Posterior vena cava (tissue), 2 donors: ENCODE measurements around the gene KCNJ9. TPM values are rescaled to one million over a fixed set of nuclear protein-coding genes. Genes with fewer than 3 reads are reported as not detected.
"Not testable (repeated sequence)": the region's sequence is repeated elsewhere in the genome, so short reads cannot be mapped to it uniquely, and the experiment has no call there.

Source experiments
- DNase-seq: peaks from one replicate; pipeline ENCODE4 v3.0.0-alpha.2; 2020; ENCODE audit warnings: low spot score
- intact Hi-C, 2 donors: fragments of 100-400 bp; cut with DNase I; formaldehyde crosslinking; loops; one replicate each; pipeline versions ENCODE4 v1.14.1 to v1.14.2; 2022 to 2023
- long read RNA-seq, 2 donors: library from polyadenylated mRNA; unstranded; transcript quantifications; one replicate each; pipeline ENCODE4 v2.0.0, GENCODE V29; 2020 to 2021
- total RNA-seq, 2 donors: library from RNA; stranded (reverse); fragmentation: NEBNext Ultra II Directional; extraction: Animal tissue kit (Norgen Biotek cat#: 25700); gene quantifications; one replicate each; pipeline ENCODE4 v1.2.1, GENCODE V29; 2021
- donor health status: DM: yes; HTN: yes; CAD: no.
- donor health status: DM: yes; HTN: yes; CAD: no.

KCNJ9 gene
- not detected for total RNA-seq
- long read RNA-seq, donor 1, result 0 reads
- long read RNA-seq, donor 2, result 0 reads

GRCh38 chr1:160081261-160081936 lies at the start of gene KCNJ9:
Gene KCNJ9, plus strand, starts transcription at chr1:160081538. Its CDS starts 2,493 bp downstream, at chr1:160084031.
- intact Hi-C loops, result no loop called here
- no peak for DNase-seq

- intact Hi-C loops, result no loop called here
- no peak for DNase-seq
Measured at GRCh38 chr1:160032165-160032820, 49.0 kb upstream of the KCNJ9 start.

GRCh38 chr1:160040476-160040875 lies 40.9 kb upstream of the KCNJ9 start:
- intact Hi-C loops, result no loop called here
- DNase-seq, result no peak

- intact Hi-C loops, result no loop called here
Measured at GRCh38 chr1:160043543-160043942, 37.8 kb upstream of the KCNJ9 start.

GRCh38 chr1:160045653-160046052 lies 35.7 kb upstream of the KCNJ9 start:
- no peak for DNase-seq
- intact Hi-C loops, result no loop called here

More at GRCh38 chr1:160043543-160043942, 37.8 kb upstream of the KCNJ9 start:
- no peak for DNase-seq

GRCh38 chr1:160046494-160047110 lies 34.7 kb upstream of the KCNJ9 start:
- no peak for DNase-seq
- intact Hi-C loops, result no loop called here

- intact Hi-C loops, result no loop called here
Measured at GRCh38 chr1:160047111-160047991, 34.0 kb upstream of the KCNJ9 start.

GRCh38 chr1:160048335-160048734 lies 33.0 kb upstream of the KCNJ9 start:
- DNase-seq, result no peak
- intact Hi-C loops, result no loop called here

More at GRCh38 chr1:160047111-160047991, 34.0 kb upstream of the KCNJ9 start:
- no peak for DNase-seq

GRCh38 chr1:160049101-160049500 lies 32.2 kb upstream of the KCNJ9 start:
- intact Hi-C loops, result no loop called here
- no peak for DNase-seq

- DNase-seq, intact Hi-C loops: not testable (repeated sequence)
Measured at GRCh38 chr1:160050182-160050581, 31.2 kb upstream of the KCNJ9 start.

- no peak for DNase-seq
- intact Hi-C loops, result no loop called here
Measured at GRCh38 chr1:160050619-160051018, 30.7 kb upstream of the KCNJ9 start.

GRCh38 chr1:160052936-160053335 lies 28.4 kb upstream of the KCNJ9 start:
- intact Hi-C loops, result no loop called here

GRCh38 chr1:160053548-160054365 lies 27.6 kb upstream of the KCNJ9 start:
- intact Hi-C loops, result no loop called here
- no peak for DNase-seq

More at GRCh38 chr1:160052936-160053335, 28.4 kb upstream of the KCNJ9 start:
- no peak for DNase-seq

- DNase-seq, result no peak
- intact Hi-C loops, result no loop called here
Measured at GRCh38 chr1:160056648-160057169, 24.6 kb upstream of the KCNJ9 start.

- intact Hi-C loops, result no loop called here
- no peak for DNase-seq
Measured at GRCh38 chr1:160058087-160058486, 23.3 kb upstream of the KCNJ9 start.

- no peak for DNase-seq
- intact Hi-C loops, result no loop called here
Measured at GRCh38 chr1:160061369-160062229, 19.7 kb upstream of the KCNJ9 start.

GRCh38 chr1:160062230-160062532 lies 19.2 kb upstream of the KCNJ9 start:
- DNase-seq, result no peak

GRCh38 chr1:160063176-160063575 lies 18.2 kb upstream of the KCNJ9 start:
- DNase-seq, result no peak
- intact Hi-C loops, result no loop called here

More at GRCh38 chr1:160062230-160062532, 19.2 kb upstream of the KCNJ9 start:
- intact Hi-C loops, result no loop called here
